PFSK-1 (cell line): ENCODE results near the gene PCLO.

ENCODE experiments used
- FOXP2 ChIP-seq: optimal IDR thresholded peaks from 2 replicates; pipeline ENCODE3; 2011; ENCODE audit warnings: borderline replicate concordance, control low read depth, inconsistent platforms; ENCODE audit not compliant: insufficient read depth; ENCODE audit errors: extremely low read length, extremely low read depth
- POLR2AphosphoS5 ChIP-seq: IDR thresholded peaks from 2 replicates; pipeline ENCODE4 v1.6.1; 2012; ENCODE audit warnings: low read depth, mild to moderate bottlenecking, control low read depth, low read length, moderate library complexity
- REST ChIP-seq, 2 experiments: IDR thresholded peaks; 2 replicates each; pipeline versions ENCODE4 v1.6.1 to v1.8.0; 2011 to 2012; ENCODE audit warnings: low read depth in 2 of 2, low read length in 2 of 2, control low read depth in 1 of 2, inconsistent platforms in 1 of 2, mild to moderate bottlenecking in 1 of 2, moderate library complexity in 1 of 2; ENCODE audit not compliant: insufficient read depth in 1 of 2
- SIN3A ChIP-seq: IDR thresholded peaks from 2 replicates; pipeline ENCODE4 v1.6.1; 2012; ENCODE audit warnings: mild to moderate bottlenecking, low read length, moderate library complexity, borderline replicate concordance; ENCODE audit not compliant: insufficient read depth
- TAF1 ChIP-seq: IDR thresholded peaks from 2 replicates; pipeline ENCODE4 v1.6.1; 2012; ENCODE audit warnings: low read length, control low read depth, borderline replicate concordance; ENCODE audit not compliant: insufficient read depth

Gene PCLO

GRCh38 chr7:83155407-83155806 is 7.3 kb downstream of the PCLO start:
- TF ChIP-seq TAF1 (no peak), POLR2AphosphoS5 (no peak)

DNA sequence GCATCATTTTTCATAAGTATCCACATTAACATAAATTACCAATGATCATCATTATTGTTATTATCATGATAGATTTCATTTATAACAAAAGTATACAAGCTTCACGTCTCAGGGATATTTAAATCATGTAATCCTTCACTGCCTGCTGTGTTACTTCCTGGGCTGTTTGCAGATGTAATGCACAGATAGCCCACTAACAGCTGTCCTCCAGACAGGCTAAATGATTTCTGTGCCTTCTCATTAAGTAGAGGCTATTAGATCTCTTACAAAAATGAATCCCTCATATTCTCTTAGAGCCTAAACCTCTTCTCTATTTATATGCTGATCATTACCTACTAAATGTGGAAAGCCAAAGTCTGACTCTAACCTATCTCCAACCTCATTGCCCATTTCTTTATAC is 9.3 kb downstream of the PCLO start:
- TF ChIP-seq SIN3A (no peak), POLR2AphosphoS5 (no peak), TAF1 (no peak), FOXP2 (no peak), REST (IDR thresholded peaks at IDR 0.05; ENCODE audit: insufficient read depth in 1 of 2, low read depth in 2 of 2, low read length in 2 of 2) (no peak)

- TF ChIP-seq FOXP2 (no peak), SIN3A (no peak), TAF1 (no peak), REST (IDR thresholded peaks at IDR 0.05; ENCODE audit: insufficient read depth in 1 of 2, low read depth in 2 of 2, low read length in 2 of 2) (no peak), POLR2AphosphoS5 (no peak)
Measured at GRCh38 chr7:83150310-83150709, 12.4 kb downstream of the PCLO start.

DNA sequence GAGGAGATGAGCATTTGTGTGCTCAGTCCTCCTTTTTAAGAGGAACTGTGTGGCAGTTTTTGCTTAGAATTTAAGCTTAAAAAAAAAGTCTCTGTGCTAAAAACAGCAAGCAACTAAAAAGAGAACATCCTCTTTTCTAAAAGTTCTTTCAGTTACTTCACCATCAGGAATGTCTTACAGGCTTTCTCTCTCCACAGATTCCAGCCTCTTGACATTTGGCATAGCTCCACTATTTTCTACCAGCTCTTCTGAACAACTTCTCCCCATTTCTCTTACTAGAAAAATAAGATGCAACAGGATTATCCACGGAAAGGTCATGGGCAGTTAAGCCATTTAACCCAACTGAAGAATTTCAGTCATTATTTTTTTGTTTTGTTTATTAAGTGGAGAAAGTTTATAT is 13.2 kb downstream of the PCLO start:
- TF ChIP-seq TAF1 (no peak), SIN3A (no peak), POLR2AphosphoS5 (no peak), REST (IDR thresholded peaks at IDR 0.05; ENCODE audit: insufficient read depth in 1 of 2, low read depth in 2 of 2, low read length in 2 of 2) (no peak), FOXP2 (no peak)

- TF ChIP-seq TAF1 (no peak), REST (IDR thresholded peaks at IDR 0.05; ENCODE audit: insufficient read depth in 1 of 2, low read depth in 2 of 2, low read length in 2 of 2) (no peak), POLR2AphosphoS5 (no peak), FOXP2 (no peak), SIN3A (no peak)
Measured at GRCh38 chr7:83148776-83149175, 13.9 kb downstream of the PCLO start.
